ENCODE measurements around the gene ADH5. TPM values are rescaled to one million over a fixed set of nuclear protein-coding genes. Genes with fewer than 3 reads are reported as not detected.

ADH5 gene
- total and polyA plus RNA-seq, 2 donors, result 120 to 160 TPM

Other genes with a start within 250 kb of the ADH5 start
- 125 TPM for gene EIF4E, start 159.7 kb downstream of the ADH5 start, total RNA-seq
- gene EIF4E, start 159.7 kb downstream of the ADH5 start, polyA plus RNA-seq, result 30.0 TPM
- gene METAP1, start 93.1 kb downstream of the ADH5 start, total RNA-seq, result 47.4 TPM
- 57.7 TPM for gene METAP1, start 93.1 kb downstream of the ADH5 start, polyA plus RNA-seq
- 0.09 TPM for gene ADH4, start 55.5 kb upstream of the ADH5 start, total RNA-seq
- 0.78 TPM for gene ADH4, start 55.5 kb upstream of the ADH5 start, polyA plus RNA-seq
- gene ADH6, start 130.5 kb upstream of the ADH5 start, total RNA-seq, result 0.09 TPM
- 1.5 TPM for gene ADH6, start 130.5 kb upstream of the ADH5 start, polyA plus RNA-seq
- 0.19 TPM for gene ADH1A, start 202.2 kb upstream of the ADH5 start, total RNA-seq
- gene ADH1A, start 202.2 kb upstream of the ADH5 start, polyA plus RNA-seq, result 0.43 TPM
- gene ADH1B, start 232.6 kb upstream of the ADH5 start, total RNA-seq, result 0.76 TPM
- 58.8 TPM for gene ADH1B, start 232.6 kb upstream of the ADH5 start, polyA plus RNA-seq

Data from thymus (tissue), 2 donors.